HG03565 (cell line): ENCODE data around the gene ELP6.
"Not testable (repeated sequence)": the region's sequence is repeated elsewhere in the genome, so short reads cannot be mapped to it uniquely, and the experiment has no call there.

Experiments used
- ATAC-seq: cut with Tn5 transposase; IDR thresholded peaks from one replicate; pipeline ENCODE4 v1.9.1; 2021; ENCODE audit warnings: mild to moderate bottlenecking, moderate library complexity; ENCODE audit not compliant: unreplicated experiment

The ELP6 gene

DNA sequence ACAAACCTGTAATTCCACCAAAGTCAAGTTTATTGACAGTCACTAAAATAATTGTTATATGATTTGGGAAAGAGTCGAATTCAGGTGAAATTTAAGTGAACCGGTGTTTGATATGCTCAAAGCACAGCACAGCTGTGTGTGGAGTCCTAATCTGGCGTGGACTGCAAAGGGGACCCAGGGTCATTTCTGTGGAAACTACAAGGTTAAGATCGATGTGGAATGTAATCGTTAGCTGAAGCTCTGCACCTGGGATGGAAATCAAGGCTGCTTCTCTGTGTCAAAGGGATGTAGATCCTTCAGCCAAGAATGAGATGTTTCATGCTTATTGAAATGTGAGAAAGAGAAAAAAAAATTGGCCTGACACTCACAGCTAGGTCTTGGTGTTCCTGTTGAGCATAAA is 1.6 kb upstream of the ELP6 start:
- ATAC-seq: no peak

DNA sequence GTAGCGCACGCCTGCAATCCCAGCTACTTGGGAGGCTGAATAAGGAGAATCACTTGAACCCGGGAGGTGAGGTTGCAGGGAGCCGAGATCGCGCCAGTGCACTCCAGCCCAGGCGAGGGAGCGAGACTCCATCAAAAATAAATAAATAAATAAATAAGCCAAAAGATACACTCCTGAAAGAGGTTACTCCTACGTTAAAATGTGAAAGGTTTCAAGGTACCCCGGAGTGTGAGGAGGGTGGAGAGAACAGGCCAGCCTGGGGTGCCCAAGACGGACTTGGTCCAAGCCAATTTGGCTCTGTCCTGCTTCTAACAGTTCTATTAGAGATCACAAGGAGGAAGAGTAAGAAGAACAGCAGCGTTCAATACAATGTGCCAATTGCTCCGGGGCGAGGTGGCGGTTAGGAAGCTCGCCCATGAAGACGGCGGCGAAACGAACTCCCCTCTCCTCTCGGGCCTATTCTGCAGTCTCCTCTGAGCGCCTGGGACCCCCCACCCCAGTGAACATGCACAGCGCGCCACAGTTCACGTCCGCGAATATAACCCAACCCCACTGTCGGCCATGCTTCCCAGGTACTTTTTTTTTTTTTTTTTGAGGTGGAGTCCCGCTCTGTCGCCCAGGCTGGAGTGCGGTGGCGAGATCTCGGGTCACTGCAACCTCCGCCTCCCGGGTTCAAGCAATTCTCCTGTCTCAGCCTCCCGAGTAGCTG is 942 bp downstream of the ELP6 start:
- ATAC-seq: no peak

DNA sequence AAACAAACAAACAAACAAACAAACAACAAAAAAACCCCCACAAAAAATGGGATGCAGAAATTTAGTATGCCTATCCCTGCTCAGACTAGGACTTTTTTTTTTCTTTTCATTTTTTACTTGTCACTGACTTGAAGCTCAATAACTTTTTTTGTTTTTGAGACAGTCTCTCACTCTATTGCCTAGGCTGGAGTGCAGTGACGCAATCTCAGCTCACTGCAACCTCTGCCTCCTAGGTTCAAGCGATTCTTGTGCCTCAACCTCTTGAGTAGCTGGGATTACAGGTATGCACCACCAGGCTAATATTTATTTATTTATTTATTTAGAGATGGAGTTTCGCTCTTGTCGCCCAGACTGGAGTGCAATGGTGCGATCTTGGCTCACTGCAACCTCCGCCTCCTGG is 8.2 kb downstream of the ELP6 start:
- not testable (repeated sequence) for ATAC-seq

DNA sequence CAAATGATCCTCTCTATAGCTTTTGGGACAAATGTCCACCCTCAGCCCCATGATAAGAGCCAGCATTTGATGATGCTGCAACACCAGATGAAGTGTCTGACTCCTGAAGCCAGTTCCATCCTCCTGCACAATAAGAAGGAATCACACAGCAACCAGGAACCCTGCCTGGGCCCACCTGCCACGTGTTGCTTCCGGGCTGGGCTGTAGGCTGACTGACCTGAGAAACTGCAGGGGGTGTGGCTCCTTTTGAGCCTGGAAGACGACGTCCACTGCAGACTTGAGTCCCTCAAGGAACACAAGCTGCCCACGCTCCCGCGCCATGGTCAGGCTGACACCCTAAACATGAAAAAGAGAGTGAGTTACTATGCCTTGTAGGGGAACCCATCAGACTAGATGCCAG is 9.4 kb downstream of the ELP6 start:
- ATAC-seq: no peak

DNA sequence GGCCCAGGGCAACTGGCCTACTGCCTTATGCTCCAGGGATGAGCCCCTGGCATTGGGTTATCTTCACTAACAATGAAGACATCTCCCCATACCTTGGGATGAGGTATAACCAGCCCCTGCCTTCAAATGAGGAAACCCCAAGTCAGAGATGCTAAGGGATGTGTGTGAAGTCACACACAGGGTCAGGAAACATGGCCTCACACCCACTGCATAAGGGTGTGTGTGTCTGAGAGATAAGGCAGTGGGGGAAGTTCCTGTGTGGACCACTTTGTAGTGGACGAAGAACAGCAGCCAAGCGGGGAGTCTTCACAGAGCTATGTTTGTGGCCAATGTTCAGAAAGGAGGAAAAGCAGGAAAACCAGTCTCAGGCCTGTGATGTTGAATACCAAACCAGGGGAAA is 10.5 kb downstream of the ELP6 start:
- ATAC-seq: no peak

DNA sequence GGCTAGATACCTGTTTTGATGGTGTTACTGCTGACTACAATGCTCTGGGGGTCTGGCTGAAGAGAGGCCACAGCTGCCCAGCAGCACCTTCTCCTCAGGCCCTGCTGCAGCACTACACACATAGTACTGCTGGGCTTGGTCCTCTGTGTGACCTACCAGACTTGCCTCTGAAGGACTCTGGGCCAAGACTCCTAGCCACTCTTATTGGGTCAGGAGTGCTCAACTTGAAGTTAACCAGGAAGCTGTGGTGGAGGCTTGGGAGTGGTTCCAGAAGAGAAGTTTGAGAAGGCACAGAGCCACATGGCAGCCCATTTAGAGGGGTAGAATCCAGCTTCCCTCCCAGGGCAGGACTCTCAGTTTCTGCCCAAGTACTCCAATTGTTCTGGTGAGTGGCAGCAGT is 16.6 kb downstream of the ELP6 start:
- no peak for ATAC-seq

DNA sequence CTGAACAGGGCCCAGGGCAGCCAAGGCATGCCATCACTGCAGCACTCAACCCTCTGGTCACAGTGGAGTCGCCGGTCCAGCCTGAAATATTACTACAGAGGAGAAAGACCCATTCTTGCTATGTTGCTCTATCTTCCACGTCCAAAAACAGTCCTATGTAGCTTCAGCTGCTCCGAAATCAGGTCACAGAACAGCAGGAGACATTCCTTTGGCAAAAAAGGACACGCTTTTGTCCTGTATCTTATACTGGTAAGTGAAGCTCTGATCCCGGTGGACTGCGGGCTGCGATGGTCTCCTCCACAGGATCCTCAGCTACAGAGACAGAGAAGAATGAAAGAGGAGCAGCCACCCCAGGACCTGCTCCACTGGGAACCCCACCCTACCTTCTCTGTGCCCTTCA is 17.6 kb downstream of the ELP6 start:
- ATAC-seq: no peak

DNA sequence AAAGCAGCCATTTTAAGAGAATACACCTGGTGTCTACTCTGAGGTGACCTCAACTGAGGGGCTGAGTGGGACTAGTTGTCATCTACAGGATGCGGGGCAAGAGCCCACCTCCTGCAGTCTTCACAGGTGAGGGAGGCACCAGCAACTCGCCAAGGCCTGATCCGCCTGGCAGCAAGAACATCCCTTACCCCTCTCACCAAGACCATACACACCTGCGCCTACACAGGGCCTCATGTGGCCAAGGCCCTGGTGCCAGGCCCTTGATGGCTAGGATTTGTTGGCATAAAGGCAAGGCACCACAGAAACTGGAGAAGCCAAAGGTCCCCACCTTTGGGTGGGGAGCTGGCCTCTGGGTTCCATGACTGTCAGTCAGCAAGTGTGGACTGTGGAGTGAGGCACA is 18.4 kb downstream of the ELP6 start:
- ATAC-seq: no peak

DNA sequence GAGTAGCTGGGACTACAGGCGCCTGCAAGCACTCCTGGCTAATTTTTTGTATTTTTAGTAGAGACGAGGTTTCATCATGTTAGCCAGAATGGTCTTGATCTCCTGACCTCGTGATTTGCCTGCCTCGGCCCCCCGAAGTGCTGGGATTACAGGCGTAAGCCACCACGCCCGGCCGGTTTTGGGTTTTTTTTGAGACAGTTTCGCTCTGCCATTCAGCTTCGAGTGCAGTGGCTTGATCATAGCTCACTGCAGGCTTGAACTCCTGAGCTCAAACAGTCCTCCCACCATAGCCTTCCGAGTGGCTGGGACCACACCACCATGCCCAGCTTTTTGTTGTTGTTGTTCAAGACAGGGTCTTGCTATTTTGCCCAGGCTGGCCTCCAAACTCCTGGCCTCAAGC is 21.7 kb downstream of the ELP6 start:
- no peak for ATAC-seq

DNA sequence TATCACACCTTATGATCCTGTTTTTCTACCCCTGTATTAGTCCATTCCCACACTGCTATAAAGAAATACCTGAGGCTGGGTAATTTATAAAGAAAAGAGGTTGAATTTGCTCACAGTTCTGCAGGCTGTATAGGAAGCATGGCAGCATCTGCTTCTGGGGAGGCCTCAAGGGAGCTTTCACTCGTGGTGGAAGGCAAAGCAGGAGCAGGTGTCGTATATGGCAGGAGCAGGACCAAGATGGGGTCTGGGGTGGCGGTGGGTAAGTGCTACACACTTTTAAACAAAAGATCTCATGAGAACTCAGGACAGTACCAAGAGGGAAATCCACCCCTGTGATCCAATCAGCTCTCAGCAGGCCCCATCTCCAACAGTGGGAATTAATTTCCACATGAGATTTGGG is 22.3 kb downstream of the ELP6 start:
- no peak for ATAC-seq

DNA sequence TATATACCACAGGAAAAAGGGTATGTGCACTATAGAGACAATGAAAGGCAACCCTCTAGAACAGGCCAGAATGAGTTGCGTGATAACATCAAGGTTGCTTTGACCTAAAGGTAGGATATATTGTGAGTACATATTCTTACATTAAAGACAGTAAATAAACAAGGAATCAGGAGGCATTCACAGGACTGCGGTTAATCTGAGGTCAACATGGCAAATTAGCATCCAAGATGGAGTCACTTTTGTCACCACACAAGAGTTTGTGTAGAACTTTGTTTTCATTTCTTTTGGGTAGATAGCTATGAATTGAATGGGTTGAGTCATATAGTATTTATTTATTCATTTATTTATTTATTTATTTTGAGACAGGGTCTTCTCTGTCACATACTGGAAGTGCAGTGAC is 26.2 kb downstream of the ELP6 start:
- no peak for ATAC-seq

DNA sequence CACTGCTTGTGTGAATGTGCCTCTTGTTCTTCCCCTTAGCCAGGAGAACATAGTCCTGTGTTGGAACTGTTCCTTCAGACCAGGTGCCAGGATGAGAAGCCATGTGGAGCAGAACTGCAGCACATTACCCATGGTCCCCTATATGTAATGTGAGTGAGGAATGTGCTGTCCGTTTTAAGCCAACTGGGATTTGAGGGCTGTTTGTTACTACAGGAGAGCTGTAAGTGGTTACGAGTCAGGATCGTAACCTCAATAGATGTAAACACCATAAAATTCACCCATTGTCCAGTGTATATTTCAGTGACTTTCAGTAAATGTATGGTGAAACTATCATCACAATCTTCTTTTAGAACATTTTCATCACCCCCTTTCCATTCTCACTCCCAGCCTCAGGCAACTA is 27.7 kb downstream of the ELP6 start:
- no peak for ATAC-seq

DNA sequence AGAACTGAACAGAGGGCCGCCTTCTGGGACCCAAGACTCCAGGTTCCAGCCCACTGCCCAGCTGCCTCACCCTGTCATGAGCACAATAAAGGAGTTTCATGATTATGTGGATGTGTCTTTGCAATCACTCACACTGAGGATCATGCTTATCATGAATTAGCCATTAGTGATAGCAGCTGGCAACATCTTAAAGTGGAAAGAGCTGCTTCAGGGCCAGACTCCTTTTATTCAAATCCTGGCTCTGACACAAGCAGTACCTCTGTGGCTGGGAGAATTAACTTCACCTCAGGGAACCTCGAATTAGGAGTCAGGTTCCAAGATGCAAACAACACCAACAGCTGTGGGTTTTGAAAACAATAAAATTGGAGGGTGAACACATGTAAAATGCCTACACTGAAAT is 31.1 kb downstream of the ELP6 start:
- no peak for ATAC-seq

DNA sequence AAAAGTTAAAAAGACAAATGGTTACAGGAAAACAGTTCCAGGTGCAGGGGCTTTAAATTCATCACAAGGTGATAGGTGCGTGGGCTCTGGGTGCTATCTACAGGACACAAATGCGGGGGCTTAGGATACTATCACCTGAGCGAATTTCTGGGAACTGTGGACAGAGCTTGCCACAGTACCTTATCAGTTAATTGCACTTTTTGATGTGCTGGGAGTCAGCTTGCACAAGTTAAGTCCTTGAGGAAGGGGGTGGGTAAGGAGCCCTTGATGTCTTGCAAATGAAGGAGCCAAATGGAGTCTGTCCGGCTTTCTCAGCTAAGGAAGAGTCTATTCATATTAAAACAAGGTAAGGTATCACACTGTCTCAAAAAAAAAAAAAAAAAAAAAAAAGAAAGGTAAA is 31.7 kb downstream of the ELP6 start:
- not testable (repeated sequence) for ATAC-seq

DNA sequence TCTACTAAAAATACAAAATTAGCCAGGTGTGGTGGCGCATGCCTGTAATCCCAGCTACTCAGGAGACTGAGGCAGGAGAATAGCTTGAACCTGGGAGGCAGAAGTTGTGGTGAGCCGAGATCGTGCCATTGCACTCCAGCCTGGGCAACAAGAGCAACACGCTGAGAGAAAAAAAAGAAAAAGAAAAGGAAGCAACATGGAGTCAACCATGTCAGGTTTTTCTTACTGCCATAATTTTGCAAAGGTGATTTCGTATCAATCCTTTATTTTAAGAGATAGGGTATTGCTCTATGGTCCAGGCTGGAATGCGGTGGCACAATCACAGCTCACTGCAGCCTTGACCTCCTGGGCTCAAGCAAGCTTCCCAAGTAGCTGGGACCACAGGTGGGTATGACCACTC is 33.2 kb downstream of the ELP6 start:
- not testable (repeated sequence) for ATAC-seq

DNA sequence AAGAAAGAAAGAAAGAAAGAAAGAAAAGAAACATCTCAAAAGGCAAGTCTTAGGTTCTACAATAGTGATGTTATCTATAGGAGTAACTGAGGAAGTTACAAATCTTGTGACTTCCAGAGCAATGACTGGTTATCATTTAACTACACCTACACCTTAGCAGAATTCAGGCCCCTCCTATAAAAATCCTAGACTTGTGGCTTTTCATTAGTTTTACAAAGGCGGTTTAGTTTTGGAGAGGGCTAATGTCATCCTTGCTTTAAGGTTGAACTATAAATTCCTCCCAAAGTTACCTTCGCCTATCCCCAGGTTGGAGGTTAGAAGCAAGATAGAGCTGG is 33.7 kb downstream of the ELP6 start:
- ATAC-seq: no peak

DNA sequence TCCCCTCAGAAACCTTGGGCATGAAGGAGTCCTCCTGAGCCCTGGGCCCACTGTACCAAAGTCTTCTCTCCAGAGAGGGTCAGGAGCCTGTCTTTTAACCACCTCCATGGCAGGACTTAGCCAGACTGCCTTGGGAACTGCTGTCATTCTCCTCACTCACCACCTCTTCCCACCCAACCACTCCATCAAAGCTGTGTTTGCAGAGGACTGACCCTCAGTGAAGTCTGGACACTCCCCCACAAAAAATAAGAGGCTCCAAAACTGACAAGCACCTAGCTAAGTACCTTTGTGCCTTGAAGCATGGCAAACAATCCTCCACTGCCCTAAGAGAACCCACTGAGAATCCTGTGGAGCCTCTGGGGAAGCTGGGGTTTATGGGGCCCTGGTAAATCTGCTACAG is 35.5 kb downstream of the ELP6 start:
- no peak for ATAC-seq

DNA sequence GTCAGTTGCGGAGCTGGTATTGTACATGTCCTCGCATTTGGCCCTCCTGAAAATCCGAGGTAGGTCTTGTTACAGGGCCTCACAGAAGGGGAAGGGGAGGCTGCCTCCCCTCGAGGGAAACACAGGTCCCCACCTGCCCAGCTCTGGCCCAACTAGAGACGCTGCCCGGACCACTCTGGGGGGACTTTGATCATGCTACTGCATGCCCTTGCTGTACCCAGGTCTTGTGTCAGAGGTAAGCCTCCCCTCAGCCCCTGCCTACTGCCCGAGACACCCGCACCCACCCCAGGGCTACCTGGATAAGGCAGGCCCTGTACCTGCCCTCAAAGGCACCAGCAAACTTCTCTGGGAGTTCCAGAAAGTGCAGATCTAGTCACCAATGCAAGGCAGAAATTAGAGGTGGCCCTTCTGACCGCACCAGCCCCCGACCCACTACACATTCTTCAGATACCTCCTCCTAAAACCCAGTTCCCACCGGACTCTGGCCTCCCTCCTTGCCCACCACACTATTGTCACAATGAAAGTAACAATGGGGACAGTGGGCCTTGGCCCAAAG is 36.8 kb downstream of the ELP6 start:
- ATAC-seq: no peak

DNA sequence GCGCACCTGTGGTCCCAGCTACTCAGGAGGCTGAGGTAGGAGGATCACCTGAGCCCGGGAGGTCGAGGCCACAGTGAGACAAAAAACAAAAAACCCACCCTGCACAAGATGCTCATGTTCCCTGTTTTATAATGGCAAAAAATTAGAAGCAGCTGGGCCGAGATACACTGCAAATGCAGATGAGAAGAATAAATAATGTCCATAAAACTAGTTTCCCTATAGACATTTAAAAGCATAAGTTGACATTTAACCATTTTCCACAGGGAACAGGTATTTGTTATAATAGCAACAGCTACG is 37.2 kb downstream of the ELP6 start:
- ATAC-seq: no peak

DNA sequence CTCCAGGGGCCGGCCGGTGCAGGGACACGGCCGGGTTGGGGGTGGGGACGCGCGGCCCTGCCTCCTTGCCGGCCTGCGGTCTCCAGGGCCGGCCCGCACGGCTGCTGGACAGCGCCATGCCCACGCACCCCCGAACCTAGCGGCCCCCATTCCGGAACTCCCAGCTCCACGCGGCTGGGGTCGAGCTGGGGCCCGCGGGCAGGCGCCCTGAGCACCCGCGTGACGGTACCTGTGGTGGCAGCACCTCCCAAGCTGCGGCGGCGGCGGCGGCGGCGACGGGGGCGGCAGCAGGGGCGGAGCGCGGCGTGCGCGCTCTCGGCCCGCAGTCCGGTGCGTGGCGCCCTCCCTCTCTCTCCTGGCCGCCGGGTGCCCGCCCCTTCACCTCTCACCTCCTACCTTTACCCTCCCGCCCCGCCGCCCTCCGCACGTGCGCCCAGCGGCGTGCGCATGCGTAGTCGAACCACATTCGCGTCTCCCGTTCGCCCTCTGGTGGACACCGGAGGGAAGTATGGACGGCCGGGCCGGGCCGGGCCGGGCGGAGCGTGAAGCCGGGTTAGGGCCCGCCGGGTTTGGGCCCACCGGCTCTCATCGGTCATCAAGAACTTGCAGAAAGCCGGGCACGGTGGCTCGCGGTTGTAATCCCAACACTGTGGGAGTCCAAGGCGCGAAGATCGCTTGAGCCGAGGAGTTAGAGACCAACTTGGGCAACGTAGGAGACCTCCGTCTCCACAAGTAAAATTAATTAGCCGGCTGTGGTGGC is 37.8 kb downstream of the ELP6 start, which contains the start of gene SCAP:
Gene SCAP (minus strand): TSS at position 372 of the 760 bp plus-strand sequence. CDS start 32,948 bp downstream, outside the sequence.
- peak; percentile 84 for ATAC-seq

DNA sequence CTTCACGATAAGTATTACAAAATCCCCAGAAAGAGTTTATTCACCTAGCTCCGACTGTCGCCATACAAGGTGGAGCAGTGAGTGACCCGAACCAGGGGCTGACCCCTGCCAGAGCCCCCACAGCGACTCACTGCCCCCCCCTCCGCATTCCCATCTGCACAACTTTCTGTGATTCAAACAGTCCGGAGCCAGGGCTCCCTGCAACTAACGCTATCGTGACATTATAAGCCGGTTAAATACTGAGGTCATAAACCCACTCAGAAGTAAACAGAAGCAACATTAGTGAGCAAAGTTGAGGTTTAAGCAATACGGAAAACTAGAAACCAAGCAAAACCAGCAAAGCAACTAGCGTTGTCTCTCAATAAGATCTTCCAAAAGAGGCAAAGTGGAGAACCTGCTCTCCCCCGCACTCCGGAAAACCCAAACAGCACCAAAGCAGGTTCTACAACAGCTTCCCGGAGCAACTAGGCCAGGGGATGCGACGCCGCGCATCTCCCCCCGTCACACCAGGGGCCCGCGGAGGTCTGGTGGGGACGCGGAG is 38.4 kb downstream of the ELP6 start:
- no peak for ATAC-seq

DNA sequence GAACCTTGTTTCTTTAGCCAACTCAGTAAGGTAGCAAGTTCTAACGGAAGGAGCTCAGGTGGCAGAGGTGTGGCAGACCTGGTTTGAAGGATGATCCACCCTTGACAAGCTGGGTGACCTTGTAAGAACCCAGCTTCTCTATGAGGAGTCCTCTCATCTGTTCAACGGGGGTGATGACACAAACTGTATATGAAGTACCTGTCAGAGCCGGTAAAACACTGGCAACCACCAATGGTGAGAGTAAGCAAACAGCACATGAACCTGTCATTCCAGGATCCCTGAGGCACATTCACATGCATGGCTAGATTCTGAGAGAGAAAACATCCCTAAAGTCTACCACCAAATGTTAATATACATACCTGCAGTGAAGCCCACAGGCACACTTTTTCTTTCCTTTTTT is 40.1 kb downstream of the ELP6 start:
- no peak for ATAC-seq
